HG02981 (cell line): ENCODE measurements around the gene KLHL30.

Experiments used
- ATAC-seq: cut with Tn5 transposase; IDR thresholded peaks from one replicate; pipeline ENCODE4 v1.9.1; 2021; ENCODE audit warnings: mild to moderate bottlenecking, moderate library complexity; ENCODE audit not compliant: unreplicated experiment

Gene KLHL30

GRCh38 chr2:238117199-238118154 is 21.0 kb upstream of the KLHL30 start:
- no peak for ATAC-seq

GRCh38 chr2:238119756-238120462 is 18.6 kb upstream of the KLHL30 start:
- ATAC-seq = no peak

DNA sequence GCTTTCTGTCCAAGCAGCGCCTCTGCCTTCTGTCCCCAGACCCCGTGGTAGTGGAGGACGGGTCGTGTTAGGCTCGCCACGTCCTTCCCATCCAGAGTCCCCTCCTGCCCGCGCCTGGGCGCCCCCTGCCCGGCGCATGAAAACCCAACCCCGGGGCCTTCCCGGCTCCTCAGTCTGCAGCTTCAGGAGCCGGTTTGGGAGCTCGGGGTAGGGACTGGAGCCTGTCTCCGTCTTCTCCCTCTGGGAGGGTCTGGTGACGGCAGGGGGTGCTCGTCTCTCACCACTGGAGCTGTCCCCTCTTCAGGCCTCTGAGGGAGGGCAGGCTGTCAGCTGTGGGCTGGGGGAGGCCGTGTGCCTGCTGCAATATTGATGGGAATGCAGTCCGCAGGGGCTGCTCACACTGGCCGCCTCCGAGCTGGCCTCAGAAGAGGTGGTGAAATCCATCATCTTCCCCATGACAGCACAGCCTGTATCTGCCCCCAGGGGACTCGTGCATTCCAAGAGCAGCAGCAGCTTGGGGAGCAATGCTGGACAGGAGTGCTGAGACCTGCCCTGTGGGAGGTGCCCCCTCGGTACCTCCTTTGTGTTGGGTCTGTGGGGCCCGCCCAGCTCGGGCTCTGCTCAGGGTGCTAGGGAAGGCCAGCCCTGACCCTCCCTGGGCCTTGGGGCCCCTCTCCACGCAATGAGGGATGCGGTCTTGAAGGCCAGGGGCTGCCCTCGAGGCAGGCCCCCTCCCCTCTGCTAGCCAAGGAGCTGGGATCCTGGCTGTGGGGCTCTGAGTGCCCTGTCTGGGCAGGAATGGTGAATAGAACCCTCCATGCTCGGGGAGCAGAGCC is 17.8 kb upstream of the KLHL30 start:
- ATAC-seq = no peak

DNA sequence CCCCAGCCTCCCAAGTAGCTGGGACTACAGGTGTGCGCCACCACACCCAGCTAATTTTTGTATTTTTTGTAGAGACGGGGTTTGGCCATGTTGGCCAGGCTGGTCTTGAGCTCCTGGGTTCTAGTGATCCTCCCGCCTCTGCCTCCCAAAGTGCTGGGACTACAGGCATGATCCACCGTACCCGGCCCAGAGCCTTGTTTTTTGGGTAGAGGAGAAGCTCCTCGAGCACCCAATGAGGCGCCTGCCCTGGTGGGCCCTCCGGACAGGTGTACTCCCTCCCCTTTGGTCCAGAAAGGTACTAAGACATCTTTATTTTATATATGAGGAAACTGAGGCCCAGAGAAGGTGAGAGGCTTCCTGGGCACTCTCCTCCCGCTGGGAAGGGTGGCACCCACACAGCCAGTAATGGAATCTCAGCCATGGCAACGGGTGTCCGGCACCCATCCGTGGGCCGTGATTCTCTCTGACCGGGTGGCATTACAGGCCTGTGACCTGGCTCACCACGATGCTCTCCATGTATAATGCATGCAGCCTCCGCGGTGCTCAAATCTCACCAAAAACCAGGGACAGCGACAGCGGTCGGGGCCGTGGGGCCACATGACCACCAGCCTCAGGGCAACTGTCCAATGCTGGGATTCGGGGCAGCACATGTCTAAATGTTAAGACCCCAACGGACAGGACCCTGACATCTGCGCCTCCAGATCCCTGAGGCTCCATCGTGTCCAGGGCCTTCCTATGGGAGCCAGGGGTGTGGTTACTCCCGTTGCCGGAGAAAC is 16.8 kb upstream of the KLHL30 start:
- no peak for ATAC-seq

GRCh38 chr2:238122287-238123217 is 15.9 kb upstream of the KLHL30 start:
- no peak for ATAC-seq

- no peak for ATAC-seq
Measured at GRCh38 chr2:238123218-238123971, 15.1 kb upstream of the KLHL30 start.

- no peak for ATAC-seq
Measured at GRCh38 chr2:238123991-238124470, 14.4 kb upstream of the KLHL30 start.

- ATAC-seq = no peak
Measured at GRCh38 chr2:238124488-238125126, 13.9 kb upstream of the KLHL30 start.

DNA sequence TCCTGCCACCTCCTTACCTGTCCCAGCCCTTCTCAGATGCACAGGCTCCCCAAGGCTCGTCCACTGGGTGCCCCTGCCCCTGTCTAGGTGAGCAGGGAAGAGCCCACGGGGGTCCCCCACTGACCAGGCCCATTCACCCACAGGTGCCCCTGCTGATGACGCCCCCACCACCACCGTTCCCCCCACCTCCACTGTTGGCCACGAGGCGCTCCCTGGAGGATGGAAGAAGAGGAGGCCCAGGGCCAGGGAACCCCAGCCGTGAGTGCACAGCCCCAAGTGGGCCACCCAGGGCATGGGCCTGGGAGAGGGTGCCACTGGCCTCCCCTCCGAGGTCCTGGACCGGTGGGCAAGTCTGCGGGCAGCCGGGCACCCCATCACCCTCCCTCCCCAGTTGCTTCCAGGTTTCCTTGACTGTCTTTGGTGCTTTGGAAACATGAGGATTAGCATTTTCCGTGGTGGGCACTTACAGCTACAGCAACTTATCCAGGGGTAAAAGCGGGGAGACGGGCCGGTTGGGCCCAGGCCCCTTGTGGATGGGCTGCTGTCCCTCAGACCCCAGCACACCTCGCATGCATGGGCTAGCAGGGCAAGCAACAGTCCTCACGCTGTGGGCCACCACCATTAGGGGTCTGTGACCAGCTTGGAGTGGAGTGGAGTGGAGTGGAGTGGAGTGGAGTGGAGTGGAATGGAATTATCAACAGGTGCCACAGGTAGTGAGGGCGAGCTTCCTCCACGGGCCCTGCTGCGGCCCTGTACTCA is 13.2 kb upstream of the KLHL30 start:
- no peak for ATAC-seq

- ATAC-seq = no peak
Measured at GRCh38 chr2:238126338-238126737, 12.1 kb upstream of the KLHL30 start.

GRCh38 chr2:238126775-238127164 is 11.7 kb upstream of the KLHL30 start:
- no peak for ATAC-seq

- ATAC-seq = peak; percentile 58
Measured at GRCh38 chr2:238127165-238128060, 11.1 kb upstream of the KLHL30 start.

GRCh38 chr2:238128061-238128440 is 10.4 kb upstream of the KLHL30 start:
- ATAC-seq = no peak

- no peak for ATAC-seq
Measured at GRCh38 chr2:238128534-238129001, 9.9 kb upstream of the KLHL30 start.

- no peak for ATAC-seq
Measured at GRCh38 chr2:238129166-238130010, 9.1 kb upstream of the KLHL30 start.
